Erythroblast (primary cell): Measurements from ENCODE around the gene CGB1.

Source experiments
- DNase-seq, 2 experiments: peaks; one replicate each; lab custom pipeline; 2025; lab: John Stamatoyannopoulos, UW
- GATA1 ChIP-seq: IDR thresholded peaks from 2 replicates; pipeline ENCODE4 v1.6.1; 2011; ENCODE audit warnings: low read depth, mild to moderate bottlenecking, control low read depth, low read length, moderate library complexity
- POLR2A ChIP-seq: IDR thresholded peaks from 2 replicates; pipeline ENCODE4 v1.6.1; 2011; ENCODE audit warnings: mild to moderate bottlenecking, low read length

The CGB1 gene

DNA sequence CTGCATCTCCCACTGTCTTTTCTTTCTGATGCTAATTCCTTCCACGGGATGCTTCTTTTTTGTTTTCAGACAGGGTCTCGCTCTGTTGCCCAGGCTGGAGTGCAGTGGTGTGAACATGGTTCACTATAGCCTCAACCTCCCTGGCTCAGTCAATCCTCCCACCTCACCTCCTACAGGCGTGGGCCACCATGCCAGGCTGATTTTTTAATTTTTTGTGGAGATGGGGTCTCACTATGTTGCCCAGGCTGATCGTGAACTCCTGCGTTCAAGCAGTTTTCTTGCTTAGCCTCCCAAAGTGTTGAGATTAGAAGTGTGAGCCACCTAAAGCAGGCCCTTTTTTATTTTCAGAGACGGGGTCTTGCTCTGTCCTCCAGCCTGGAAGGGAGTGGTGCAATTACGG lies 48.4 kb downstream of the CGB1 start:
- no peak for DNase-seq
- TF ChIP-seq POLR2A (no peak), GATA1 (no peak)

DNA sequence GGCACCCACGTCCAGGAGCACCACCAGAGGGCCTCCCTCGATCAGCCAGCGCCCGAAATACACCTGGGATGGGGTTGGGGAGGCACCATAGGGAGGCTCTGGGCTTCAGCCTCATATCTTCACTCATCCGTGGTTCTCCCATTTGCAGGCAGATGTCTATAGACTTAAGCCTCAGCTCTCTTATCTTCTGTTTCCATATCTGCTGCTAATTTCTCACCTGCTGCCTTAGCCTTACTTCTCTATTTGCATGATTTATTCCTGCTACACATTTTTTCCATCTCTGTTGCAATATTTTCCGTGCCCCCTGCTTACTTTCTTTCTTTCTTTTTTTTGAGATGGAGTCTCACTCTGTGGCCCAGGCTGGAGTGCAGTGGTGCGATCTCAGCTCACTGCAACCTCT lies 49.4 kb downstream of the CGB1 start:
- no peak for DNase-seq
- TF ChIP-seq GATA1 = no peak
- no peak for TF ChIP-seq POLR2A

GRCh38 chr19:48986211-48986610 lies 50.5 kb downstream of the CGB1 start:
- DNase-seq = no peak
- TF ChIP-seq POLR2A = no peak
- TF ChIP-seq GATA1 = no peak

DNA sequence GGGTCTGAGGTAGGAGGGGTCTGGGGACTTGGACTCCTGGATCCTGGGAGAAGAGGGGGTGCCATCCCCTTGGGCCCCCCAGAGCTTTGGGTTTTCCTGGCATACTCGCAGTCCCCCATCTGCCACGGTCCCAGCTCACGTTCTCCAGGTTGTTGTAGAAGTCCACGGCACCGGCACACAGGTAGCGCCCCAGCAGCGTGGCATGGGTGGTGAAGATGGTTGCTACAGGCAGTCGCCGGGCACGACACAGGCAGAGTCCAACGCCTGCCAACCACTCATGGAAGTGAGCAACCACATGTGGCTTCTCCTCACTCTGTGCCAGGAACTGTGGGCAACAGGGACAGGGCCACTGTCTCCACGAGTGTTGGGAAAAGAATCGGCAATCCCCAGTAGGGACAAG lies 51.0 kb downstream of the CGB1 start:
- no peak for DNase-seq
- no peak for TF ChIP-seq GATA1
- no peak for TF ChIP-seq POLR2A
